T1000 (cell line): ENCODE measurements around the gene ABRACL.
"Not testable (repeated sequence)": the region's sequence is repeated elsewhere in the genome, so short reads cannot be mapped to it uniquely, and the experiment has no call there.

Experiments
- DNase-seq: peaks from one replicate; lab custom pipeline; 2025; ENCODE audit warnings: mixed read lengths; lab: John Stamatoyannopoulos, UW

ABRACL gene

GRCh38 chr6:139028658-139029469, at the start of gene ABRACL:
Gene ABRACL, plus strand, starts transcription at chr6:139028745. Its CDS starts 5,416 bp downstream, at chr6:139034161.
- DNase-seq, result no peak

DNA sequence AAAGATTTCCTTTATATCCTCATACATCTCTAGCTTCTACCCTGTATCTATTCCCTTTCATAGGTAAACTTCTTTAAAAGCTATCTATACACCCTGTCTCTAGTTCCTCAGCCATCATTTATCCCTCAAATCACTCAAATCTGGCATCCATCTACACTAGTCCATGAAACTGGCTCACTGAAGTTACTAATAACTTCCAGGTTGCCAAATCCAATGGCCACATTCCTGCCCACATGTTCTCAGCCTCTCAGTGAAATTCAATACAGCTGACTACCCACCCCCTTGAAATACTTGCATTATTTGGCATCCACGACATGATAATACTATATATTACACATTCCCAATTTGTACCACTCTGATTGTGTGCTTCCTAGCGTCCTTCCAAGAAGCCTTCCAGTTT, 49.2 kb upstream of the ABRACL start:
- no peak for DNase-seq

DNA sequence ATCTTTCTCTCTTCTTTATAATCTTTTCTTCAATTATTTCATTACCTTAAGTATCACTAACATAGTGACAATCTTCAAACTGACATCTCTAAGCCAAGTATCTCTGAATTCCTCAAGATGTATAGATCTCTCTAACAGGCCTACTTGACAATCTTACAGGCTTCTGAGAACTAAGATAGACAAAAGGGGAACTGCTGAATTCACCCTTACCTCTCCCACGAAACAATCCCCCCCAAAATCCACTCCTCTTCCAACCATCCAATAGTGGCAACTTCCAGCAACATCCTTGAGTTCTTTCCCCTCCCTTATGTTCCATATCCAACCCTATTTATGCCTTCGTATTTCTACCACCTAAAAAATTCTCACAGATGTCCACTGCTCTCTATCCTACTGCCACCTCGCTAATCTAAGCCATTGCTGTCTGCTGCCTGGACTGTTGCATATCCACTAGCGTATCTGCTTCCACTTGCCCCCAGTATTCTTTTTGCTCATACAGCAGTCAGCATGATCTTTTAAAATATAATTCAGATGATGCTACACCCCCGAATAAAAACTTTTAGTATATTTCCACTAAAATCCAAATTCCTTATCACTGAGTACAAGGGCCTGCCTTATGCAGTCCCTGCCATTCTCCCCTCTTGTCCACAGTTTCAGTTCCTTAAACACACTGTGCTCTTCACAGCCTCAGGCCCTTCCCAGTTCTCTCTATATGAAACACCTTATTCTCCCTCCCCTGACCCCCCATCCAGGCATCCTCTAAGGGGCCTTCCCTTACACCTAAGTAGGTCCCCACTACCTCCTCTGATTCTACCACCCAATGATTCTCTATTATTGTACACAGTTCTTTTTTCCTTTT, 48.5 kb upstream of the ABRACL start:
- DNase-seq, result no peak

- no peak for DNase-seq
These were observed 47.1 kb upstream of the ABRACL start for GRCh38 chr6:138981416-138981815.

DNA sequence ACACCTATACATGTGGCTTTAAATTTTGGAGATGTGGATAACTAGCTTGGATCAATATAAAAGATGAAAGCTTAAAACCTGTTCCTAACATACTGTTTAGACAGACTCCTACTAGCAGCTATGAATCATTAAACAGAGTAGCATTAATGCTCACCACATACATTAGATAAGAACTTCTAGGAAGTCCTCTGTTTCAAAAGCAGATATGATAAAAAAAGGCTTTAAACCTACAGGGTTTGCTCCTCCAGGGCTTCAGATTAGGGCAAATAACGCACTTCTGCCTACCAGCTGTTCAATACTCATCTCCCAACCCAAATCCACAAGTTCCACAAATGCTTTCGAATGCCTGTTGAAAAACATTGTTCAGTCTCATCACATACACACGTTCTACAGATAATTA, 42.0 kb upstream of the ABRACL start:
- no peak for DNase-seq

- DNase-seq, result no peak
These were observed 41.4 kb upstream of the ABRACL start for GRCh38 chr6:138987080-138987642.

GRCh38 chr6:138987643-138988468, 40.7 kb upstream of the ABRACL start, which contains the start of gene REPS1:
Gene REPS1, minus strand, starts transcription at chr6:138988253. Its CDS starts 571 bp downstream, at chr6:138987682.
- peak; percentile 88 for DNase-seq

DNA sequence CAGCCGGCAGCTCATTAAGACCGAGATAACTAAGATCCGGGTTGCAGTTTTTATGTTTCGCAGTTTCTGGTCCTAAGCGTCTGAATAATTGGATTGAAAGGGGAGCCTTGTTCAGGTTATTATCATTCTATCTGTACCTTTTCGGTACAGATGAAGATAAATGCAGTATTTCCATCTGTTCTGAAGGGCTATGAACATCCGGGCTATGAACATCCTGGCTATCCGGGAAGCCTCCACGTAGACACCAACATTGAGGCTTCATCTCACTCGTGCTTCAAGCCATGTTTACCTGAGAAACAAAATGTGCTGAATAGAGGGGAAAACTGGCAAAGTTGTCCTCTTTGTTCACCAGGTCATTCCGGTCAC, 40.1 kb upstream of the ABRACL start:
- no peak for DNase-seq

- no peak for DNase-seq
These were observed 39.2 kb upstream of the ABRACL start for GRCh38 chr6:138989098-138989983.

- no peak for DNase-seq
These were observed 37.3 kb upstream of the ABRACL start for GRCh38 chr6:138991206-138991605.

DNA sequence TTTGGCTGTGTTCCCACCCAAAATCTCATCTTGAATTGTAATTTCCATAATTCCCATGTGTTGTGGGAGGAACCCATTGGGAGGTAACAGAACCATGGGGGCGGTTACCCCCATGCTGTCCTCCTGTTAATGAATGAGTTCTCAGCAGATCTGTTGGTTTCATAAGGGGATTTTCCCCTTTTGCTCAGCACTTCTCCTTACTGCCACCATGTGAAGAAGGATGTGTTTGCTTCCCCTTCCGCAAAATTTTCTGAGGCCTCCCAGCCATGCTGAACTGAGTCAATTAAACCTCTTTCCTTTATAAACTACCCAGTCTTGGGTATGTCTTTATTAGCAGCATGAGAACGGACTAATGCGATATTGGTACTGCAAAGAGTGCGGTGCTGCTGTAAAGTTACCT, 35.6 kb upstream of the ABRACL start:
- DNase-seq, result not testable (repeated sequence)

DNA sequence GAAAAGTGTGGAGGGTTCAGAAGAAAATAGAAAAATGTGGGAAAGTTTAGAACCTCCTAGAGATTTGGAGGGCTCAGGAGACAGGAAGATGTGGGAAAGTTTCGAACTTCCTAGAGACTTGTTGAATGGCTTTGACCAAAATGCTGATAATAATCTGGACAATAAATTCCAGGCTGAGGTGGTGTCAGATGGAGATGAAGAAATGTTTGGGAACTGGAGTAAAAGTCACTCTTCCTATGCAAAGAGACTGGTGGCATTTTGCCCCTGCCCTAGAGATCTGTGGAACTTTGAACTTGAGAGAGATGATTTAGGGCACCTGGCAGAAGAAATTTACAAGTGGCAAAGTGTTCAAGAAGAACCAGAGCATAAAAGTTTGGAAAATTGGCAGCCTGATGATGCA, 35.1 kb upstream of the ABRACL start:
- not testable (repeated sequence) for DNase-seq

DNA sequence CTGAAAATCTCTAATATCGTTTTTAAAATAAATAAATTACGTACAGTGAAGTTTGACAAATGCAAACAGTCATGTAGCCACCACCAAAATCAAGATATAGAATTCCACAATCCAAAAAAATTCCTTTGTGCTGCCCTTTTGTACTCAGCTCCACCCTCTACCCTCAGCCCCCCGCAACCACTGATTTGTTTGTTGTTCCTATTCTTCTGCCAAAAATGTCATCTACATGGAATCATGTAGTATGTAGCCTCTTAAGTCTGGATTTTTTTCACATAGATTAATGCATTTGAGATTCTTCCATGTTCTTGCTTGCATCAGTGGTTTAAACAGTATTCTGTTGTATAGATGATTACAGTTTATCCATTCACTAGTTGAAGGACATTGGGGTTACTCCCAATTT, 32.0 kb upstream of the ABRACL start:
- DNase-seq, result no peak

DNA sequence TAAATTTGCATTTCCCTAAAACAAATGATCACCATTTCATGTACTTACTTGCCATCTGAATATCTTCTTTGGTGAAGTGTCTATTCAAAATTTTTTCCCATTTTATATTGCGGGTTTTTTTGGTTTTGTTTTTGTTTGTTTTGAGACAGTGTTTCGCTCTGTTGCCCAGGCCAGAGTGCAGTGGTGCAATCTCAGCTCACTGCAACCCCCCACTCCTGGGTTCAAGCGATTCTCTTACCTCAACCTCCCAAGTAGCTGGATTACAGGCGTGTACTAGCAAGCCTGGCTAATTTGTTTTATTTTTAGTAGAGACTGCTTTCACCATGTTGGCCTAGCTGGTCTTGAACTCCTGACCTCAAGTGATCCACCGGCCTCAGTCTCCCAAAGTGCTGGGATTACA, 31.4 kb upstream of the ABRACL start:
- no peak for DNase-seq

DNA sequence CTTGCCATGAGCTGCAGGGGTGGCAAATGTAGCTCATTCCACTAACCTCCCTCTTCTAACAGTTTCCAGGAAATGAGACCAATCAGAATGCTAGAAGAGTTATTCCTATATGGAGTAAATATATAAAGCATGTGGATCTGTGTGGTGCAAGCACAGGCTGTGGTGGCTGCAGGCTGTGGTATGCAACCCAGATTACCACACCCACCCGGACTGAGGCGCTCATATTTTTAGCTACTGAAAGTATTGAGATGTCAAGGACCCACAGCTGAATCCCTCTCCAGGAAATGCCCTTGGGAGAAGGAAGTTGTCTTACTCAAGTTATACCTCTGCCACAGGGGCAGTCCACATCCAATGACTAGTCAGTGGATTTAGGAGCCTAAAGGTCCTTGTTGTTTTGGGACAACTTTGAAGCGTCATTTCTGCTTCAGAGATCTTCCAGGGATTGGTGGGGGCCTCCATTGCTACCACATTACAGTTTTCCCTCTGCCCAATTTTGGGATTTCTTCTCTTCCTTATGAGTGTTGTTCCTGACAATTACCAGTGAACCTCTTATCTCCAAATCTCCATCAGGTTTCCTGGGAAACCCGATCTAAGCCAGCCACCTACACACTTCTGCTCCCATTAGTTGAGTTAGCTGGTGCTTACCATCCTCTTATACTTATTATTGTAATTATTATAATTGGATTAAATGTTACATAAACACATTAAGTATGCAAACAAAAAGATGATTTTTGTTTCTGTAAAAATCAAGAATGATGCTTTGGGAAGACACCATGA, 28.4 kb upstream of the ABRACL start:
- no peak for DNase-seq

GRCh38 chr6:139003751-139004150, 24.8 kb upstream of the ABRACL start:
- no peak for DNase-seq

- DNase-seq, result no peak
These were observed 22.1 kb upstream of the ABRACL start for GRCh38 chr6:139006477-139006876.

GRCh38 chr6:139007428-139007827, 21.1 kb upstream of the ABRACL start:
- DNase-seq, result no peak

- no peak for DNase-seq
These were observed 20.4 kb upstream of the ABRACL start for GRCh38 chr6:139008117-139008516.

GRCh38 chr6:139010674-139011073, 17.9 kb upstream of the ABRACL start:
- DNase-seq, result no peak
